ENCODE results near the gene EPHB2.
"Not testable (repeated sequence)": the region's sequence is repeated elsewhere in the genome, so short reads cannot be mapped to it uniquely, and the experiment has no call there.

EPHB2 gene

DNA sequence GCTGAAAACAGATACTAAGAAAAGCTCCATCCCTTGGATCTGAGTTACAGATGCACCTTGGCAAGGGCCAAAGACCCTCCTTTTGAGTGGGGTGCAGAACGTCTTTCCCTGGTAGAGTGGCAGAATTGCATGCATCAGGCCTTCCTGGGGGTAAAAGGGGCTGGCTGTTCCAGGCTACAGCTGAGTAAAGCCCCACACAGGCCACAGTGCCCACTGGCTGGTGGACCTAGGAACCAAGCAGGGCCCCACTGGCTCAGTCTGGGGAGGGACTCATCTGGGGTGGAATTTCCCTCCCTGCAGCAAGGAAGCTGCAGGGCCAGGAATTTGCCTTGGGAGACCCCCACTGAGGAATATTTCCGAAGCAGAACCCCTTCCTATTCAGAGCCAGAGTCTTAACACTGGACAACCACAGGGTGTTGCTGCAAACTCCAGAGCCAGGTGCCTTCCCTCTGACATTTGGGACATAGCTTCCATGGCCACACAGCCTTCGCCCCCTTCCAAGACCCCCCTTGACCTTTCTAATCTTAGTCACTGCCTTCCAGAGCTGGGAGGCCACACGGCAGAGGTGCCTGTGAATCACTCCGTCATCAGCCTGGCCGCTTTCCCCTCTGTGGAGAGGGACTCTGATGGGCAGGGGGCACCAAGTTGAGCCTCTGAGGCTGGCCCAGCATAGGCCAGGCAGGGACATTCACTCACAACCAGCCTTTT, 209.5 kb downstream of the EPHB2 start:
- peak; percentile 16 for DNase-seq

DNA sequence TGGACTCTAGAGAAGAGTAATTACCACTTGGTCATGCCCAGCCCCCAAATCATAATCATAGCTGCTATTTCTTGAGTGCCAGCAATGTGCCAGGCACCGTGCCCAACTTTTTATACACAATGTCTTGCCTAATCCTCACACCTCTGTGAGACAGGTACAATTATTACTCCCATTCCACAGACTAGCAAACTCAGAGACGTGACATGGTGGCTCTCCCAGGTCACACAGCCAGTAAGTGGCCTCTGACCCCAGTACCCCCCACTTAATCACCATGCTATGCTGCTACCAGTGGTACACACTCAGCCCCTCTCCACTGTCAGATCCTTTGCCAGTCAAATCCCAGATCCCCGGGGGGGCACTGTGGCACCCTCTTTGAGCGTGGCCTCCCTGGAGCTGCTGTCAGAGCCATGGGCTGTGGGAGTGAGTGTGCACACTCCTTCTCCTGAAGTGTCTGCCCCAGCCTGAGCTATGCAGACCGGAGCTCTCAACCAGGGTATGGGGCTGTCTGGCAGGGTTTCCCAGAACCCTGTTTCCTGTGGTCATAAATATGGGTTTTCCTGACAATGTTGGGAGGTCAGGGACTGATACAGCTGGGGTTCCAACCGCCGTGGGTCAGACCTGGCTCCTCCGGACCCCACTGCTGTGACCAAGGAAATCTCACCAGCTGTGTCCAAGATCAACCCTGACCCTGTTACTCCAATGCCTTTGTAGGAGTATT, 210.3 kb downstream of the EPHB2 start:
- no peak for DNase-seq

- no peak for DNase-seq
Measured at GRCh38 chr1:22921452-22922126, 210.9 kb downstream of the EPHB2 start.

GRCh38 chr1:22922640-22923039, 212.0 kb downstream of the EPHB2 start:
- no peak for DNase-seq

DNA sequence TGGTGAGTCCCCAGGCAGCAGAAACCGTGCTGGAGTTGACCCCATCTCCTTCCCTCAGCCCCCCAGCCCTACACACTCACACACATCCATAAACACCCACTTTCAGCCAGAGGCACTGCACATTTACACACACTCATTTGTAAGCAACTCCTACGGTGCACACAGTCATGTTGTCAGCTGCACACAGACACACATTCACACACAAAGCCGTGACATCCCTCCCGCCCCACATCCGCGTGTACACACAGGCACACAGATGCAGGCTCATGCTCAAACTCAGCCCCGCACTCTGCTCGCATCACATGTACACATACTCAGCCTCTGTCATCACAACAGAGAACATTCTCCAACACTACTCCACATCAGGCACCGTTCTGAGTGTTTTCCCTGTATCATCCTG, 214.5 kb downstream of the EPHB2 start:
- no peak for DNase-seq

- peak; percentile 75 for DNase-seq
Measured at GRCh38 chr1:22930240-22930912, 219.7 kb downstream of the EPHB2 start.

DNA sequence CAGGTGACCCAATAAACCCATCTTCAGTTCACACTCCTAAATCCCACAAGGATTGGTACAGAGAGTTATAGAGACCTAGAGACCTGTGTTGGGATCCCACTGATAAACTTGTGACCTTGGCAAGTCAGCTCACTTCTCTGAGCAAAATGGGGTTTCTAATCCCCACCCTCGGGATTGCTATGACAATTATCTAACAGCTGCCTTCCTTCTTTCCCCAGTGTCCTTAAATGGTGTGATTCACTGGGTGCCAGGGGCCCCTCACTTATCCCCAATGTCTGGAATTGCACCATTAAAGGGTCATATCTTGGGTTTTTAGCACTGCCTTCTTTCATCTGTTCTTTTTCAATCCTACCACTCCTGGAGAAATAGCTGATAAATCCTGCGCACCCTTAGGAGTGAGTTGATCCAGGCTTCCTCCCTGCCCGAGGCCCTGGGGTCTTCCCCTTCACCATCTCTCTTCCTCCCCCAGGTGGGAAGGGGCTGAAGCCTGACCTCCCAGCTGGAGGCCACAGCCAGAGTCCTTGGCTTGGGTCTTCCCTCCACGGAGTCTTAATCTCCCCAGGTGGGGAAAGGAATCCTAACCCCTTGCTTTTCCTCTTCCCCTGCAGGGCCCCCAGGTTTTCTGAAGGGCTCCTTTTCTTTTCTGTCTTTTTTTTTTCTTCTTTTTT, 222.3 kb downstream of the EPHB2 start:
- DNase-seq = no peak

DNA sequence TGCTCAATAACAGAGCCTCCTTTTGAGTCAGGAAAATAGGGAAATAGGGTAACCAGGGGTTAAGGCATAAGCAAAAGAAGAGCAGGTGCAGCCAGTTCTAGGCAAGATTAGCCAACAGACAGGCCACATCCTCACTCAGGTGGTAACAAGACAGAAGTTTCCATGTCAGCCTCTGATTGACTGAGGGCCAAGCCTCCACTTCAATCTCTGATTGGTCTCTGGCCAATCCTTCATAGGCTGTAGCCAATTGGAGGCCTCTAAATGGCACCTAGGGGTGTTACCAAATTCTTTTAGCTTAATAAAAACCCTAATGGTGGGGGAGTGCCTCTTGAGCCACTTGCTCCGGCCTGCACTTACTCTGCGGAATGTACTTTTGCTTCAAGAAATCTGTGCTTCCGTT, 224.8 kb downstream of the EPHB2 start:
- DNase-seq = no peak

- DNase-seq = no peak
Measured at GRCh38 chr1:22936681-22937080, 226.0 kb downstream of the EPHB2 start.

- no peak for DNase-seq
Measured at GRCh38 chr1:22941257-22941656, 230.6 kb downstream of the EPHB2 start.

DNA sequence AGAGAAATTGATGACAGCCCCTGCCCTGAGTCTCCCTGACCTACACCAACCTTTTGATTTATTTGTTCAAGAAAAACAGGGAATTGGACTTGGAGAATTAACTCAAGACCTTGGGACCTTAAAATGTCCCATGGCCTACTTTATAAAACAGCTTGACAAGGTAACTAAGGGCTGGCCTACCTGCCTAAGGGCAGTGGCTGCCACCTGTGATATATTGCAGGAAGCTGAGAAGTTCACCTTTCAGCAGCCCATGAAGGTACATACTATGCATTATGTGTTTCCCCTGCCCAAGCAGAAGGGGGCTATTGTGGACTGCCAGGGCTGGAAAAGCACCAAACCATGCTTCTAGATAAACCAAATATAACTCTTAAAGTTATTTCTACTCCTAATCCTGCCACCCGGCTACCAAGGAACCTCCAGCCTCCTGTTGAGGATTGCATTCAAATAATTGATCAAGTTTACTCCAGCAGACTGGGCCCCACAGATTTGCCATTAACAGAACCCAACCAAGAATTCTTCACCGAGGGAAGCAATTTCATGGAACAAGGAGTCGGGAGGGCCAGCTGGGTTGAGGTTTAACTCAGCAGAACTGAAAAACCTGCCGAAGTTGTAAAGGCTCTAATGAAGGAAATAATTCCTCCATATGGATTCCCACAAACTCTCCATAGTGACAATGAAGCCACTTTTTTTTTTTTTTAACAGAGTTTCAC, 233.9 kb downstream of the EPHB2 start:
- DNase-seq = no peak

- DNase-seq = not testable (repeated sequence)
Measured at GRCh38 chr1:22945171-22945570, 234.5 kb downstream of the EPHB2 start.

DNA sequence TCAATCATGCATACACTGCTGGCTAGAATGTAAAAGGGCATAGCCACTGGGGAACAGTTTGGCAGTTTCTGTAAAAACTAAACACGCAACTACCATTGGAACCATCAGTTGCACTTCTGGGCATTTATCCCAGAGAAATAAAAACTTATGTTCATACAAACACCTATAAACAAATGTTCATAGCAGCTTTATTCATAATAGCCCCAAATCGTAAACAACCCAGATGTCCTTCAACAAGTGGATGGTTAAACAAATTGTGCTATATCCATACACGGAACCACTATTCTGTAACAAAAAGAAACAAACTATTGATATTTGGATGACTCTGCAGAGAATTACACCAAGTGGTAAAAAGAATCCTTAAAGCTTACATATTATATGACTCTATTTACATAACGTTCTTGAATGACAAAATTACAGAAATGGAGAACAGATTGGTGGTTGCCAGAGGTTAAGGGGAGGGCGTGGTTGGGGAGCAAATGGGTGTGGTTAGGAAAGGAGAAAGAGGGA, 239.2 kb downstream of the EPHB2 start:
- DNase-seq = no peak

GRCh38 chr1:22951796-22952195, 241.2 kb downstream of the EPHB2 start:
- peak; percentile 59 for DNase-seq

- DNase-seq = no peak
Measured at GRCh38 chr1:22952694-22953056, 242.0 kb downstream of the EPHB2 start.

- peak; percentile 50 for DNase-seq
Measured at GRCh38 chr1:22953057-22953739, 242.6 kb downstream of the EPHB2 start.

- peak; percentile 41 for DNase-seq
Measured at GRCh38 chr1:22953740-22954141, 243.1 kb downstream of the EPHB2 start.

DNA sequence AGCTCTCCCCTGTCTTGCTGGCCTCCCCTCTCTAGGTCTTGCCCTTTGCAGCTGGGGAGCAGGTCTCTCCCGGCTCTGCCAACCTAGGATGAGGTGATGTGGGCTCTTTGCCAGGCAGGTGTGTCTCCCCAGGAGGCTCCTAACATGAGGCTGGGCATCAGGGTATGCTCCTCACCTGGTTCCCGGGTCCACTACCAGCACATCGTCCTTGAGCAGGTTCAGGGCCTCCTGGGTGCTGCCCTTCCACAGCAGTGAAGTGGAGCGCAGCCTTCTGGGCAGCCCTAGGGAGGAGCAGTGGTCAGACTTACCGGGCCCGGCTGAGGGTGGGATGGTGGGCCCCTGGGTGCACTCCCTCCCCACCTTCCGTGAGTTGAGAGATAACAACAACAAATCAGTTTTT, 244.5 kb downstream of the EPHB2 start:
- DNase-seq = no peak

DNA sequence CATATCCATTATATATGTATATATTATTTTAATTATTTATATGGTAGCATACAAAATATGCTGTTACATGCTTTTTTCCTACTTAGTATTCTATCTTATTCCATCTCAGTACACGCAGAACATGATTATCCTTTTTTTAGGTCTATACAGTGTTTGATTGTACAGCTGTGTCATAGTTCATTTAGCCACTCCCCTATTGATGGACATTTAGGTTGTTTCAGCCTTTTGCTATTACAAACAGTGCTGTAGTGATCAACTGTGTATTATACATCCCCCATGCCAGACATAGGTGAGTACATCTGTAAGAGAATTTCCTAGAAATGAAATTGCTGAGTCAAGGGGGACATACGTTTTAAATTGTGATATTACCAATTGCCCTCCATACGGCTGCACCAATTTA, 246.4 kb downstream of the EPHB2 start:
- DNase-seq = no peak

DNA sequence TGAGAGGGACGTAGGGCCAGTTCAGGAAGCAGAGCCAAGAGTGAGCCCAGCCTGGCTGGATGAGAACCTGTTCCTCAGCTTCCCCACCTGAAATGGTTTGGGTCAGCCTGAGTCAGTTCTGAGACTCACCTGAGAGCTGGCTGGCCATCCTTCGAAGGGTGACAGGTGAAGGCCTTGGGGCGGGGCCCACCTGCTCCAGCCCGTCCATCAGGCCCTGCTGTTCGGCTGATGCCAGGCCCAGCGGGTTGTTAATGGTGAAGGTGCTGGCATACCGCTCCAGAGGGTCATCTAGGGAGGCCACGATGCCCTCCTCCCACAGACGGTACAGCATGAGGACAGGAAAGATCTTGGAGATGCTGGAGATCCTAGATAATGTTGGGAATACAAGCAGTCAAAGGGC, 247.9 kb downstream of the EPHB2 start:
- no peak for DNase-seq
